CD4-positive, alpha-beta T cell (primary cell): ENCODE measurements around the gene RFFL. TPM values are rescaled to one million over a fixed set of nuclear protein-coding genes. Genes with fewer than 3 reads are reported as not detected.

Experiments used
- ATAC-seq: fragments of 200-7000 bp; cut with Tn5 transposase; one replicate; pipeline ENCODE4 v1.10.0; 2022; ENCODE audit warnings: mild to moderate bottlenecking; ENCODE audit not compliant: poor library complexity
- CTCF ChIA-PET: fragments of 350-600 bp; sonication (Branson Sonifier 250); formaldehyde crosslinking; loops from one replicate; lab custom pipeline; 2021; ENCODE audit warnings: antibody characterized with exemption, inconsistent platforms; lab: Charles Lee
- POLR2A ChIA-PET: fragments of 350-600 bp; sonication (Branson Sonifier 250); formaldehyde crosslinking; loops from one replicate; lab custom pipeline; 2021; ENCODE audit warnings: antibody characterized with exemption, inconsistent platforms; lab: Charles Lee
- DNase-seq, 14 experiments: peaks; one replicate each; pipeline ENCODE4 v3.0.0-alpha.2; 2013 to 2020; ENCODE audit warnings: mixed read lengths in 2 of 14
- H3K27ac ChIP-seq, 2 donors: one replicate each; pipeline versions ENCODE4 v1.5.1 to v1.7.0; 2013; ENCODE audit warnings: low read length in 2 of 2, low read depth in 1 of 2, mild to moderate bottlenecking in 1 of 2
- H3K27me3 ChIP-seq, 2 experiments: 1 replicate in 1 of 2; 2 replicates in 1 of 2; pipeline versions ENCODE4 v1.6.1 to v1.7.0; 2013; ENCODE audit warnings: low read length in 2 of 2, control low read depth in 1 of 2, mild to moderate bottlenecking in 1 of 2, moderate library complexity in 1 of 2; ENCODE audit not compliant: insufficient read depth in 2 of 2, control insufficient read depth in 1 of 2
- H3K36me3 ChIP-seq: one replicate; pipeline ENCODE4 v1.6.1; 2013; ENCODE audit warnings: low read length, control low read depth; ENCODE audit not compliant: insufficient read depth
- H3K4me1 ChIP-seq: one replicate; pipeline ENCODE4 v1.6.1; 2013; ENCODE audit warnings: low read length, control low read depth; ENCODE audit not compliant: insufficient read depth
- H3K4me3 ChIP-seq: one replicate; pipeline ENCODE4 v1.5.1; 2013; ENCODE audit warnings: mild to moderate bottlenecking, low read length, moderate library complexity
- H3K9me3 ChIP-seq, 2 experiments: 1 replicate in 1 of 2; 2 replicates in 1 of 2; pipeline versions ENCODE4 v1.6.1 to v1.7.0; 2013; ENCODE audit warnings: low read length in 2 of 2, mild to moderate bottlenecking in 2 of 2, control low read depth in 1 of 2, moderate library complexity in 1 of 2; ENCODE audit not compliant: control insufficient read depth in 1 of 2, insufficient read depth in 1 of 2
- H3K27ac Mint-ChIP-seq: one replicate; pipeline ENCODE4 v1.8.0; 2020; ENCODE audit warnings: mixed read lengths
- H3K27me3 Mint-ChIP-seq: one replicate; pipeline ENCODE4 v1.8.0; 2021; ENCODE audit warnings: mixed read lengths
- H3K36me3 Mint-ChIP-seq: one replicate; pipeline ENCODE4 v1.8.0; 2021; ENCODE audit warnings: low read depth, mixed read lengths
- H3K4me1 Mint-ChIP-seq: one replicate; pipeline ENCODE4 v1.8.0; 2021; ENCODE audit warnings: low read depth, mixed read lengths
- H3K4me3 Mint-ChIP-seq: one replicate; pipeline ENCODE4 v1.8.0; 2020; ENCODE audit warnings: mild to moderate bottlenecking, mixed read lengths
- H3K9me3 Mint-ChIP-seq: one replicate; pipeline ENCODE4 v1.8.0; 2020; ENCODE audit warnings: mixed read lengths
- intact Hi-C, 2 experiments: fragments of 100-400 bp; cut with DNase I in 1 of 2; cut with micrococcal nuclease in 1 of 2; formaldehyde crosslinking; loops; one replicate each; pipeline versions ENCODE4 v1.15.1 to v1.9.0; 2023 to 2025; cut with DNase I, micrococcal nuclease
- total RNA-seq, 174 experiments: library from RNA in 2 of 174; stranded (reverse) in 2 of 174; gene quantifications; one replicate each; pipeline ENCODE4 v1.2.3 and lab custom pipeline; 2021 to 2026
- TF ChIP-seq, protein P1 (sequence below): fragments of 200-600 bp; IDR thresholded peaks from one replicate; pipeline ENCODE4 v1.8.0; 2022; ENCODE audit warnings: antibody characterized with exemption, mild to moderate bottlenecking

RFFL gene
- total RNA-seq, 2 experiments from 2014 or later = 57.8 to 66.1 TPM

DNA sequence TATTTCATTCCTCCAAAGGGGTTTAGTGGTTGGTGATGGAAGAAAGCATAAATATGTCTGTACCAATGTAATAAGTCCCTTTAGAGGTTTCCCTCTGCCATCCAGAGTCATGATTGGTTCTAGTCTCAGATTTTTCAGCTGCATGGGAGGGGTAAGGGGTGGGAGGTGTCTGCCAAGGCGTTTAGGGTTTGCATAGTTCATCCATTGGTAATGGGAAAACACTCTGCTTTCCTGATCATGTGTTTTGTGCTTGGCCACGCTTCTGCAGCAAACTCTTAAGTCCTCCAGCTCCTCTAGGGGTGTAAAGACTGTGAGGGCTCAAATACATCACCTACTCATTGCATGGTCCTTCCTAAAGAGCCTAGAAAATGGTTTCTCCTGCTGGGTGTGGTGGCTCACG, 53.4 kb downstream of the RFFL start:
- POLR2A ChIA-PET = interaction anchor here (0.6 to 1.1 kb wide), 2 partner anchors 13 to 53 kb away, joined by 3 read pairs; no protein-coding TSS in a partner anchor
- H3K36me3 Mint-ChIP-seq = peaks cover 96% of the 10 kb centered on the region

DNA sequence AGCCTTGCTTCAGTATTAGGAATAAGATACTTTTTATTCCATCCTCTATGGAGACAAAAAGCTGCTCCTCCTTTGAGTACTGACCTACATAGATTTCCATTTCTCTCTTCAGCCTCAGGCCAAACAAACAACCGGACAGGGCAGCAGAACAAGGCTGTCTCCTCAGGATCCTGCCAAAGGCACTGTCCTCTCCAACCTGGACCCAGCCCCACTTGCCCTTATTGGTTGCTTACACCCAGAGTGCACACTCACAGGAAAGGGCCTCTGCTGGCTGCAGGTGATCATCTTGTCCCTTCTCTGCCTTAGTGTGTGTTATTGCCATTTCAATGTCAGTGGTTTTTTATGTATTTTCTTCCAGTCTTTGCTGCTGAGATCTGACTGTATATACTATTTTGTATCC, 56.5 kb downstream of the RFFL start:
- H3K27me3 ChIP-seq = no peaks in the 10 kb centered on the region
- POLR2A ChIA-PET = no interaction called here

More for the DNA sequence above, 53.4 kb downstream of the RFFL start:
- H3K4me3 ChIP-seq = no peak overlapping the region
- ATAC-seq = no peak
- TF ChIP-seq, protein P1, sequence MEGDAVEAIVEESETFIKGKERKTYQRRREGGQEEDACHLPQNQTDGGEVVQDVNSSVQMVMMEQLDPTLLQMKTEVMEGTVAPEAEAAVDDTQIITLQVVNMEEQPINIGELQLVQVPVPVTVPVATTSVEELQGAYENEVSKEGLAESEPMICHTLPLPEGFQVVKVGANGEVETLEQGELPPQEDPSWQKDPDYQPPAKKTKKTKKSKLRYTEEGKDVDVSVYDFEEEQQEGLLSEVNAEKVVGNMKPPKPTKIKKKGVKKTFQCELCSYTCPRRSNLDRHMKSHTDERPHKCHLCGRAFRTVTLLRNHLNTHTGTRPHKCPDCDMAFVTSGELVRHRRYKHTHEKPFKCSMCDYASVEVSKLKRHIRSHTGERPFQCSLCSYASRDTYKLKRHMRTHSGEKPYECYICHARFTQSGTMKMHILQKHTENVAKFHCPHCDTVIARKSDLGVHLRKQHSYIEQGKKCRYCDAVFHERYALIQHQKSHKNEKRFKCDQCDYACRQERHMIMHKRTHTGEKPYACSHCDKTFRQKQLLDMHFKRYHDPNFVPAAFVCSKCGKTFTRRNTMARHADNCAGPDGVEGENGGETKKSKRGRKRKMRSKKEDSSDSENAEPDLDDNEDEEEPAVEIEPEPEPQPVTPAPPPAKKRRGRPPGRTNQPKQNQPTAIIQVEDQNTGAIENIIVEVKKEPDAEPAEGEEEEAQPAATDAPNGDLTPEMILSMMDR = no peak
- H3K4me1 ChIP-seq = no peaks in the 10 kb centered on the region
- H3K9me3 ChIP-seq = no peaks in the 10 kb centered on the region
- H3K27ac ChIP-seq = no peak overlapping the region
- peak overlapping the region; percentile 33 for H3K27ac Mint-ChIP-seq
- CTCF ChIA-PET = interaction anchor here (0.7 to 3.4 kb wide), 2 partner anchors 79 to 844 kb away, joined by 3 to 16 read pairs; no protein-coding TSS in a partner anchor
- no peak overlapping the region for H3K4me3 Mint-ChIP-seq
- no peak for DNase-seq
- H3K9me3 Mint-ChIP-seq = no peaks in the 10 kb centered on the region
- no peaks in the 10 kb centered on the region for H3K27me3 Mint-ChIP-seq
- no peaks in the 10 kb centered on the region for H3K27me3 ChIP-seq
- intact Hi-C loops = no loop called here
- peaks cover 6% of the 10 kb centered on the region for H3K4me1 Mint-ChIP-seq
- H3K36me3 ChIP-seq = peaks cover 72% of the 10 kb centered on the region

DNA sequence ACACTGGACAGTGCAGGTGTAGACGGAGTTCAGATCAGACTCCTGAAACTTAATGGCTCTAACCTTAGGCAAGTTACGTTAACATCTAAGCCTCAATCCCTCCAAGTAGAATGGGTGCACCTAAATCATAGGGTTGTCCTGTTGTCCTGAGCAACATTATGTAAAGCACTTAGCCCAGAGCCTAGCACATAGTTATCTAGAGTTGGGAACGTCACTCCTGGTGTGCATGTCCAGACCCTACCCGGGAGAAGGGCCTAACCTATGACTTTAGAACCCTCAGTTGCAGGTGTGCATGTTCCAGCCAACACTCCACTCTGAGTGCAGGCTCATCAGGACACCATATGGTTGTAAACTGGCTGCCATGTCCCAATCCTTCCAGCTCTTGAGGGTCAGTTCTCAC, 57.2 kb downstream of the RFFL start:
- peak overlapping the region; percentile 73 for H3K27ac Mint-ChIP-seq

More for the DNA sequence above, 56.5 kb downstream of the RFFL start:
- Mint-ChIP-seq H3K27ac (peak overlapping the region; percentile 73), H3K4me1 (peaks cover 6% of the 10 kb centered on the region), H3K9me3 (no peaks in the 10 kb centered on the region), H3K4me3 (no peak overlapping the region), H3K36me3 (peaks cover 90% of the 10 kb centered on the region), H3K27me3 (no peaks in the 10 kb centered on the region)
- TF ChIP-seq, protein P1 = no peak
- DNase-seq = no peak
- Histone ChIP-seq H3K4me3 (no peak overlapping the region), H3K4me1 (no peaks in the 10 kb centered on the region), H3K9me3 (no peaks in the 10 kb centered on the region), H3K27ac (no peak overlapping the region), H3K36me3 (peaks cover 60% of the 10 kb centered on the region)
- ATAC-seq = no peak
- intact Hi-C loops = no loop called here
- CTCF ChIA-PET = interaction anchor here (1.6 kb wide), 1 partner anchor 15 kb away, joined by 4 read pairs; no protein-coding TSS in a partner anchor

More for the DNA sequence above, 57.2 kb downstream of the RFFL start:
- POLR2A ChIA-PET = interaction anchor here (1.0 kb wide), 1 partner anchor 12 kb away, joined by 3 read pairs; no protein-coding TSS in a partner anchor
- CTCF ChIA-PET = no interaction called here
- H3K4me1 Mint-ChIP-seq = peaks cover 6% of the 10 kb centered on the region
- H3K27me3 Mint-ChIP-seq = no peaks in the 10 kb centered on the region
- H3K27ac ChIP-seq = no peak overlapping the region
- intact Hi-C loops = no loop called here
- no peak overlapping the region for H3K4me3 Mint-ChIP-seq
- H3K9me3 Mint-ChIP-seq = no peaks in the 10 kb centered on the region
- DNase-seq (no peak), ATAC-seq (no peak)
- no peak overlapping the region for H3K4me3 ChIP-seq
- peaks cover 59% of the 10 kb centered on the region for H3K36me3 ChIP-seq
- H3K9me3 ChIP-seq = no peaks in the 10 kb centered on the region
- H3K4me1 ChIP-seq = no peaks in the 10 kb centered on the region
- peaks cover 89% of the 10 kb centered on the region for H3K36me3 Mint-ChIP-seq
- no peaks in the 10 kb centered on the region for H3K27me3 ChIP-seq
- TF ChIP-seq, protein P1 = no peak
